CD4-positive, alpha-beta T cell treated with Interleukin-15 for 4 hours (primary cell): ENCODE results near the gene SOCS1.
A peak's percentile ranks its signal among the peaks of the same experiment; 100 is the strongest.

ENCODE experiments used
- DNase-seq: peaks from one replicate; pipeline ENCODE4 v3.0.0-alpha.2; 2020; ENCODE audit warnings: low spot score

Gene SOCS1

DNA sequence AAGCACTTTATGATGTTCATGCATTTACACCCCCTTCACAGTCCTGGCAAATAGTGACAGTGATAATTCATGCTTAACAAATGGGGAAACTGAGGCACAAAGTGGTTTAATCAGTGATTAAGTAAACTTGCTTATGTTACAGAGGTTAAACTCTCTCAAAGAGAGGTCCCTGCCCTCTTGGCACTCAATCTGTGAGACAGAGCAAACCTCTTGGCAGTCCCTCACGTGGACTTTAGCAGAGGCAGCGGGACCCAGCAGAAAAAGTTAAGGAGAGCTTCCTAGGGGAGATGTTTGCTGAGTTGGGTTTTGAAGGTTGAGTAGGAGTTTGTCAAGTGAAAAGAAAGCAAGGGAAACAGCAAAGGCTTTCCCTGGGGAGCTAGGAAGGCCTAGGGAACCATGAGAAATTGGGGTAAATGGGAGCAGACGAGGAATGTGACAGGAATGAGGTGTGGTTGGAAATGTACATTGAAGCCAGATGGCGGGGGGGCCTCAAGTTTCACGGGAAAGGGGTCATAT is 10.7 kb downstream of the SOCS1 start:
- DNase-seq: no peak

GRCh38 chr16:11242658-11243057 is 13.3 kb downstream of the SOCS1 start:
- DNase-seq: no peak

DNA sequence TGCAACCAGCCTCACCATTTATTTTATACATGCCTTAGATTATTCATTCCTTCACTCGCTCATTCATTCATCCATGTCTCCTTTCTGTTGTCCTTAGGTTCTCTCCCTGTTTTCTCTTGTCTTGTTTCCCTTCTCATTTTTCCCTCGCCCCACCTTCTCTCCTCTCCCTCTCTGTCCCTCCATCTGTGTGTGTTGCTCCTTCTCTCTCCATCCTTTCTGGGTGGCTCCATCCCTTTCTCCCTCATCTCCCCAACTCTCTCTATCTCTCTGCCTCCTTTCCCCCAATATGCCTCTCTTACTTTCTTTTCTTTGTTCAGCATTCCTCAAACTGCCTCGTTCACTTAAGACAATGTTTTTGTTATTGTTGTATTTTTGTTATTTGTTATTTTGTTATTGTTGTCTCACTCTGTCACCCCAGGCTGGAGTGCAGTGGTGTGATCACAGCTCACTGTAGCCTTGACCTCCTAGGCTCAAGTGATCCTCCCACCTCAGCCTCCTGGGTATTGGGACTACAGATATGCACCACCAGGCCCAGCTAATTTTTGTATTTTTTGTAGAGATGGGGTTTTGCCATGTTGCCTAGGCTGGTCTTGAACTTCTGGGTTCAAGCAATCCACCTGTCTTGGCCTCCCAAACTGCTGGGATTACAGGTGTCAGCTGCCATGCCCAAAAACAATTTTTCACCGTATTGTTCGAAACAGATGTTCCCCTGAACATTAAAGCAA is 14.4 kb downstream of the SOCS1 start:
- DNase-seq: no peak

GRCh38 chr16:11240636-11241473 is 15.1 kb downstream of the SOCS1 start:
- DNase-seq: no peak

DNA sequence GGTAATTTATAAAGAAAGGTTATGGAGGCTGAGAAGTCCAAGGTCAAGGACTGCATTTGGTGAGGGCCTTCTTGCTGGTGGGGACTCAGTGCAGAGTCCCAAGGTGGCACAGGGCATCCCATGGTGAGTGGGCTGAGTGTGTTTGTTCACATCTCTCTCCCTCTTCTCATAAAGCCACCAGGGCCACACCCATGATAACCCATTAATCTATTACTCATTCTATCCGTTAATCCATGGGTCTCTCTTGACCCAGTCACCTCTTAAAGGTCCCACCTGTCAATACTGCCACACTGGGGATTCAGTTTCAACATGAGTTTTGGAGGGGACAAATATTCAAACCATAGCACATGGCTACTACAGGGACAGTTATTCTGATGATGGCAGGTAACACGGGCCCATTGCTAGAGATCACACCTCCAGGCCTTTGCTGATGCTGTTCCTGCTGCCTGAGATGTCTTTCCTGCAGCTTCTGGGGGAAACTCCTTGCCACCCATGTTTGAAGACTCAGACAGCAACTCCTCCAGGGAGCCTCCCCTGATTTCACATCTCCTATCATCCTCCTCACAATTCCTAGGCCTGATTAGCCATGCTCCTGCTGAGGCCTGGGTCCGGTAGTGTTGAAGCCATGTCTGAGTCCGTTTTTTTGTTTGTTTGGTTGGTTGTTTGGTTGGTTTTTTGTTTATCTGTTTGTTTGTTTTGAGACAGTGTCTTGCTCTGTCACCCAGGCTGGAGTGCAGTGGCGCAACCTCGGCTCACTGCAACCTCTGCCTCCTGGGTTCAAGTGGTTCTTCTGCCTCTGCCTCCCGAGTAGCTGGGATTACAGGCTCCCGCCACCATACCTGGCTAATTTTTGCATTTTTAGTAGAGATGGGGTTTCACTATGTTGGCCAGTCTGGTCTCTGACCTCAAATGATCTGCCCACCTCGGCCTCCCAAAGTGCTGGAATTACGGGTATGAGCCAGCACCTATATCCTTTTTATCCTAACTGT is 16.1 kb downstream of the SOCS1 start:
- DNase-seq: no peak

GRCh38 chr16:11238272-11239202 is 17.5 kb downstream of the SOCS1 start:
- no peak for DNase-seq

DNA sequence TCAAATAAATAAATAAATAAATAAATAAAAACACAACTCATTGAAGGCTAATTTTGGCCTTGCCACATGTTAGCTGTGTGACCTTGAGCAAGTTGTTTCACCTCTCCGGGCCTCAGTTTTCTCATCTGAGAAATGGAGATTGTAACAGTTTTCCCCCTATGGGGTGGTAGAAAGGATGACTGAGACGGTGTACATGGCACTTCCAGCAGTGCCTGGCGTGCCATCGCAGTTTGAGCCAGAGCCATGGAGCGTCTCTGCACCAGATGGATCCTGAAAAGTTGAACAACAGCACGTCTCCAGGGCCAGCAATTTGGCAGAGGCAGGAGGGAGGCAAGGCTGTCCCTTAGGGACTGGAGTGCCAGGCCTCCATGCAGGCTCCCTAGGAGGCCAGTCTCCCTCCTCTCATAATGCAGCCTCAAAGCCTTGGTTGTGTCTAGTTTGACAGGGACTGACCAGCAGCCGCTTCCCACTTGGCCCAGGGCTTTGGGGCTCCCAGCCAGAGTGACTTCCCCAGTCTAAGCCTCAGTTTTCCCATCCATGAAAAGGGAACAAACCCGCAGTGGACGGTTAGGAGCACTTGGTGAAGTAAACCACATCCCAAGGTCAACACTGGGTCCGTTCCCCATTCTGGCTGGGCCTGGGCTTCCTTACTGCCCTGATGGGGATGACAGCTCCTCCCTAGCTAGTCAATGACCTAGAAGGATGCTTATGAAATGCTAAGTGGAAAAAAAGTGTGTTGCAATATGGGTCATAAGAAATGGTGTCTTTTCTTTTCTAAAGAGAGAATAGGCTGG is 19.3 kb downstream of the SOCS1 start:
- no peak for DNase-seq

DNA sequence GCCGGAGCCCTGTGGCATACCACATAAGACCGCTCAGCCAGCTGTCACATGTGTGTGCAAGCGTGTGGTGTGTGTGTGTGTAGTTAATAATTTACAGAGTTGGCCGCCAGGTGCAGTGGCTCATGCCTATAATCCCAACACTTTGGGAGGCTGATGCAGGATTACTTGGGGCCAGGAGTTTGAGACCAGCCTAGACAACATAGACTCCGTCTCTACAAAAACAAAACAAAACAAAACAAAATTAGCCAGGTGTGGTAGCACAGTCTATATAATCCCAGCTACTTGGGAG is 20.4 kb downstream of the SOCS1 start:
- DNase-seq: no peak

GRCh38 chr16:11234884-11235702 is 20.9 kb downstream of the SOCS1 start:
- DNase-seq: no peak

GRCh38 chr16:11233727-11234376 is 22.2 kb downstream of the SOCS1 start:
- peak; percentile 80 for DNase-seq

DNA sequence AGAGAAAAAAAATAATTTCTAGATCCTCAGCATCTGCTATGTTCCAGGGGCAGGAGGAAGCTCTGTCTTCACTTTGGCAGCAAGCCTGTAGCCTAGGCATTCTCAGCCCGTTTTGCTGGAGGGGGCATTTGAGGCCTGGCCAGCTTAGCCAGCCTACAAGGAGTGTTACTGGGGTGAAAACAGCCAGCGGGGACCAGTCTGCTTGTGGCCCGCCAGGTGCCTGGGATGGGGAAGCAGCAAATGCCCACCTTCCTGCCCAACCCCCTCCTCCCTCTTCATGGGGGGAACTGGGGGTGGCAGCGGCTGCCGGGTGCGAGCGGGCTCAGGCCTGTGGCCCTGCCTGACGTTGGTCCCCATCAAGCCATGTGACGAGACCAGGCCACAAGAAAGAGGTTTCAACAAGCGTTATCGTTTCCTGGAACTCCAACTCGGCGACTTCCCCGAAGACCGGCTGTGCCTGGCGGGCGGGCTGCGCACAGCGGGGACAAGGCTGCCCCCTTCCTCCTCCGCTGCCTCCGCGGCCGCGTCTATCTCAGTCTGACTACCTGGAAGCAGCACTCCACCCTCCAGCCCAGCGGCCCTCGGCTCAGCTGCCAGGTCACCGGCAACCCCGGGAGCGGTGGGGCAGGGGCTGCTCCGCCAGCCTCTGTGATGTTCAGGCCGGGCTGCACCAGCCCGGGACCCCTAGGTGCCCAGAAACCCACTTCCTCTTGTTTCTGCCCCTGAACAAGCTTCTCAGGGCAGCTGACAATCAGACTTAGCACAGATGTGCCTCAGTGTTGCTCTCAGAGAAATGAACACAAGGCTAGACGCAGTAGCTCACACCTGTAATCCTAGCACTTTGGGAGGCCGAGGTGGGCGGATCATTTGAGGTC is 22.9 kb downstream of the SOCS1 start:
- DNase-seq: peak; percentile 96

GRCh38 chr16:11232302-11232851 is 23.6 kb downstream of the SOCS1 start:
- DNase-seq: no peak

DNA sequence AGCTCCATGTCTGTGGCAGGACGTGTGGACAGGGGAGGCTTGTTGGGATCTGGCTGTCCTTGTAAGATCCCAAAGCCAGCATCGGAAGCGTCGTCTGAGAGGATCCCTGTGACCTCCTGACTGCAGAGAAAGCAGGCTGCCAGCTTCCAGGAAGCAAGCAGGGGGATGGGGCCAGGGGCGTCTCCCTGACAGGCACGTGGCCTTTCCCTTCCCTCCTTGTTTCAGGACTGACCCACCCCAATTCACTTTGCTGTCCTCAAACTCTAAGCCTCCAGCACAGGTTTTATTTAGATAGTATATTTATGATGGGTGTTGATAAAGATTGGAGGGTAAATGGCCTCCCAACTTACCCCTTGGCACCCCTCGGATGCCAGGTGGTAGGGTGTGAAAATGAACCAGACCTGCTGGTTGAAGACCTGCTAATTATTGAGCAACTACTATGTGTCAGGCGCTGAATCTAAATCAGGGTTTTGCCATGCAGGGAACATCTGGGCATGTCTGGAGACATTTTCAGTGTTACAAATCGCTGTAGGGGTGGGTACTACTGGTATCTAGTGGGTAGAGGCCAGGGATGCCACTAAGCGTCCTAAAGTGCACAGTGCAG is 24.5 kb downstream of the SOCS1 start:
- no peak for DNase-seq

DNA sequence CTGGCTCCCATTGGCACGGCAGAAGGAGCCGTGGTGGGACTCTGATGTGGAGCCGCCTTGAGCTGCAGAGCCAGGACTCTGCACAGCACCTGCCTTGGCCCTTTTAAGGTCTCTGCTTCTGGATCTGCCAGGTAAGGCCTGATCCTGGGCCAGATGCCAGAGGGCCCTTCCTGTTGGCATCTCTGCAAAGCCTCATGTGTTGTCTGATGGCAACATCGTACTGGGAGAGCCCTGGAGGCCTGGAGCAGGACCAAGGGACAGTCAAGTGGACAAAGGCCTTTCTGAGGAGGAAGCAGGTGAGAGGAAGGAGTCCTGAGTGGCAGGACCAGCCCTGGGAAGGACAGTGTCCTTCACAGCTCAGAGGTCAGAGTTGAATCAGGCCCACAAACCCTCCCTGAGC is 26.1 kb downstream of the SOCS1 start:
- DNase-seq: no peak

DNA sequence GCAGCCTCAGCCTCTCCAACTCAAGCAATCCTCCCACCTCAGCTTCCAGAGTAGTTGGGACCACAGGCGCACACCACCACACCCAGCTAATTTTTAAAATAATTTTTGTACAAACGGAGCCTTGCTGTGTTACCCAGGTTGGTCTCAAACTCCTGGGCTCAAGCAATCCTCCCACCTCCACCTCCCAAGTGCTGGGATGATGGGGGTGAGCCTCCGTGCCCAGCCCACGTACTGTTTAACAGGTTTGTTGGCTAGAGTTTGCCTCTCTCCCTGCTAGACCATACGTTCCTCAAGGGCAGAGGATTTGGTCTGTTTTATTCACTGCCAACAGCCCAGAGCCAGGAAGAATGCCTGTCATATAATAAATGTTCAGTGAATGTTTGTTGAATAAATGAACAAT is 26.6 kb downstream of the SOCS1 start:
- no peak for DNase-seq

DNA sequence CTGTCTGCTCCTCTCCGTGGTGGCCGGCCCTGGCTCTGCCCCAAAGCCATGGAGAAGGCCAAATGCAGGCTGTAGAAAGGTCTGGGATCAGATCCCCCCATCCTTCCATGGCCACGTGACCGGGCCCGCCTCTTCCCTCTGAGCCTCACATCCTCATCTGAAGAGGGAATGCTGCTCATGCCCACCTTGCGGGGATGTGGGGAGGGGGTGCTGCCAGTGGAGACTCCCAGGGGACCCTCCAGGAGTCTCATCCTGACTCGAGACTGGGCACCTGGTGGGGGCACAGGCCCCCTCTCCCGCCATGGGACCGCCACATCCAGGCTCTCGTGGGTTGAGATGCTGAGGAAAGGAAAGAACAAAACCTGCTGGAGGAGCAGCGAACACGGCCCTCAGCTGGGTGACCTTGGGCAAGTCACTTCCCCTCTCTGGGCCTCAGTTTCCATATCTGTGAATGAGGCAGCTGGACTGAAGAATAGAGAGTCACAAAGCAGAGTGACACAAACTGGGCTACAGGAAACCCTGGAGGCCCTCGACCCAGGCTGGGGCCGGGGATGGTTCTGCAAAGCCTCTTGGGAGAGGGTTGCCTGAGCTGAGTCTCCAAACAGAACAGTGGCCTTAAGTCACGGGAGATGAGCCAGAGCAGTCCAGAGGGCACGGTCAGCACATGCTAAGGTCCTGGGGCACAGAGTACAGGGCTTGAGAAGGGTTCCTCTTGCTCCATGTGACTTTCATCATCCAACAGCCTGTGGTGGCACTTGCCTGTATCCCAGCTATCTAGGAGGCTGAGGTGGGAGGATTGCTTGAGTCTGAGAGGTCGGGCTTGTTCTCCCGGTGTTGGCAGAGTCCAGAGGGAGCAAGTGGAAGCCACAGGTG is 30.1 kb downstream of the SOCS1 start:
- DNase-seq: no peak
